Memory B cell (primary cell): ENCODE results near the gene HSP90AB1.
"Not testable (repeated sequence)": the region's sequence is repeated elsewhere in the genome, so short reads cannot be mapped to it uniquely, and the experiment has no call there.

Experiments used
- ATAC-seq: fragments of 150-1000 bp; cut with Tn5 transposase; 2 replicates; pipeline ENCODE4 v1.10.0; 2021; ENCODE audit warnings: low read depth, mild to moderate bottlenecking, moderate library complexity
- DNase-seq, 2 donors: peaks; one replicate each; pipeline ENCODE4 v3.0.0; 2022; ENCODE audit warnings: low spot score in 2 of 2
- H3K27ac Mint-ChIP-seq: one replicate; pipeline ENCODE4 v1.8.0; 2022; ENCODE audit warnings: mild to moderate bottlenecking, moderate library complexity, mixed read lengths
- H3K27me3 Mint-ChIP-seq: one replicate; pipeline ENCODE4 v1.8.0; 2022; ENCODE audit warnings: mixed read lengths
- H3K36me3 Mint-ChIP-seq: one replicate; pipeline ENCODE4 v1.8.0; 2022; ENCODE audit warnings: mild to moderate bottlenecking, mixed read lengths
- H3K4me1 Mint-ChIP-seq: one replicate; pipeline ENCODE4 v1.8.0; 2022; ENCODE audit warnings: mixed read lengths
- H3K4me3 Mint-ChIP-seq: one replicate; pipeline ENCODE4 v1.8.0; 2022; ENCODE audit warnings: mild to moderate bottlenecking, moderate library complexity, mixed read lengths
- H3K9me3 Mint-ChIP-seq: one replicate; pipeline ENCODE4 v1.8.0; 2022; ENCODE audit warnings: mixed read lengths

The HSP90AB1 gene

DNA sequence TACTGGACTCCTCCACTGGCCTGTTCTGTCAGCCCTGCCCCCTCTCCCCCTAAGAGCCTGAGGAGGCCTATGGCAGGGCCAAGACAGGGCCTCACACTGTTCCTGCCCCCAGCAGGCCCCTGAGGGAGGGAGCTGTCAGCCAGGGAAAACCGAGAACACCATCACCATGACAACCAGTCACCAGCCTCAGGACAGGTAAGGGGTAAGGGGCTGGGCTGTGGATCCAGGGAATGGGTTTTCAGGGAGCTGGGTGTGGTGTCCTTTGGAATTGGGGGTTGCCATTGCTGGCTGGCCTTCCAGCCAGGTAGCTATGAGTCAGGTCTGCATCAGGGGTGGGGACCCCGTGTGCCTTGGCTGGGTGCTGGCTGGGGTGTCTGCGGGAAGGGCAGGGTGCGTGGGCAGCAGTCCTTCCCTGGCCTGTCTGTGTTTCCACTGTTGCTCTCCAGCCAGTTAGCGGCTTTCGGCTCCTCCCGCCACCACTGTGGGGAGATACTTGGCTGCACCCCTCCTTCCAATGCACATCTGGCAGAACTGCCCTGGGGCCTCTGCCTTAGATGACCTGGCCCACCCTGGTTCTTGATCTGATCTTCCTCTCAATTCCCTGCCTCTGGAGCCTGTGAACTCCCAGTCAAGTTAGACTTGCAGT lies 19.6 kb upstream of the HSP90AB1 start:
- no peaks in the 10 kb centered on the region for H3K36me3 Mint-ChIP-seq
- DNase-seq, result no peak
- H3K4me3 Mint-ChIP-seq, result no peak overlapping the region
- H3K4me1 Mint-ChIP-seq, result peaks cover 15% of the 10 kb centered on the region
- no peaks in the 10 kb centered on the region for H3K9me3 Mint-ChIP-seq
- H3K27ac Mint-ChIP-seq, result no peak overlapping the region
- ATAC-seq, result no peak
- no peaks in the 10 kb centered on the region for H3K27me3 Mint-ChIP-seq

GRCh38 chr6:44228031-44228430 lies 18.9 kb upstream of the HSP90AB1 start:
- H3K4me3 Mint-ChIP-seq, result no peak overlapping the region
- H3K4me1 Mint-ChIP-seq, result peaks cover 9% of the 10 kb centered on the region
- H3K9me3 Mint-ChIP-seq, result no peaks in the 10 kb centered on the region
- no peaks in the 10 kb centered on the region for H3K36me3 Mint-ChIP-seq
- DNase-seq, result no peak
- no peaks in the 10 kb centered on the region for H3K27me3 Mint-ChIP-seq
- no peak for ATAC-seq
- H3K27ac Mint-ChIP-seq, result no peak overlapping the region

- H3K36me3 Mint-ChIP-seq, result no peaks in the 10 kb centered on the region
- no peak overlapping the region for H3K4me3 Mint-ChIP-seq
- no peaks in the 10 kb centered on the region for H3K9me3 Mint-ChIP-seq
- no peaks in the 10 kb centered on the region for H3K27me3 Mint-ChIP-seq
- DNase-seq (no peak), ATAC-seq (no peak)
- peaks cover 7% of the 10 kb centered on the region for H3K4me1 Mint-ChIP-seq
- H3K27ac Mint-ChIP-seq, result no peak overlapping the region
These were observed 18.5 kb upstream of the HSP90AB1 start for GRCh38 chr6:44228433-44228832.

DNA sequence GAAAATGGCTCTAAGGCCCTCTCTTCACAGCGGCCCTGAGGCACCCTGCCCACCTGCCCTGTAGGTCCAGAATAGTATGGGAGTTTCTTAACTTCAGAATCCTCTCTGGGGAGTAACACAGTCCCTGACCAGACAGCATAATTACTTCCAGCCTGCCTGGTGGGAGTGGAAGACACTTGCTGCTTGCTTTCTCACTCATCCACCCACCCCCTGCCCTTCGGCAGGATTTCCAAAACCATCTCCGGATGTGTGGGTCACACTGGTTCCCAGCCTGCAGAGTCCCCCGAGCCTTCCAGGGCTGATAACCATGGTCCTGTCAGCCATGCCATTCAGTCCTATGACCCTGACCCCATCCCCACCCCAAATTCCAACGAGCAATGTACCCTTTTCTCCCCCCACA lies 18.1 kb upstream of the HSP90AB1 start:
- no peaks in the 10 kb centered on the region for H3K9me3 Mint-ChIP-seq
- no peak overlapping the region for H3K27ac Mint-ChIP-seq
- H3K36me3 Mint-ChIP-seq, result no peaks in the 10 kb centered on the region
- peaks cover 7% of the 10 kb centered on the region for H3K4me1 Mint-ChIP-seq
- DNase-seq (no peak), ATAC-seq (no peak)
- no peaks in the 10 kb centered on the region for H3K27me3 Mint-ChIP-seq
- H3K4me3 Mint-ChIP-seq, result no peak overlapping the region

- H3K27ac Mint-ChIP-seq, result no peak overlapping the region
- no peak for DNase-seq
- H3K4me1 Mint-ChIP-seq, result peaks cover 1% of the 10 kb centered on the region
- H3K27me3 Mint-ChIP-seq, result no peaks in the 10 kb centered on the region
- no peak for ATAC-seq
- no peak overlapping the region for H3K4me3 Mint-ChIP-seq
- no peaks in the 10 kb centered on the region for H3K36me3 Mint-ChIP-seq
- no peaks in the 10 kb centered on the region for H3K9me3 Mint-ChIP-seq
These were observed 17.4 kb upstream of the HSP90AB1 start for GRCh38 chr6:44229376-44230033.

DNA sequence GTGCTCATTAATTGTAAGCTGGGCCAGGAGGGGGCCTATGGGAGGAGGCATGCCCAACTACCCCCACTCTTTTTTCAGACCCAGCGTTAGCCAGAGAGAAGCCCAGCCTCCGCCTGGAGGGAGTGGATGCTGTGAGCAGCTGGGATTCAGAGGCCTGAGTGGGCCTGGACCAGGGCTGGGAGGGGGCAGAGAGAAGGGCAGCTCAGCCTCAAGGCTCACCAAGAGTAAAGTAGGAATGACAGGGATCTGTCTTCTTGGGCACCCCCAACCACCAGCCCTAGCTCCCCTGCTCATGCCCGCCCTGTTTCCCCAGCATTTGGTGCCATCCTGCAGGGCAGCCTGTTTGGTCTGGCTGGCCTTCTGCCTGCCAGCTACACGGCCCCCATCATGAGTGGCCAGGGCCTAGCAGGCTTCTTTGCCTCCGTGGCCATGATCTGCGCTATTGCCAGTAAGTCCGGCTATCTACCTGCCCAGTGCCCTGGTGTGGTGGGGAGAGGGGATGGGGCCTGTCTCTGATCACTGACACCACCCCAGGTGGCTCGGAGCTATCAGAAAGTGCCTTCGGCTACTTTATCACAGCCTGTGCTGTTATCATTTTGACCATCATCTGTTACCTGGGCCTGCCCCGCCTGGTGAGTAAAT lies 16.7 kb upstream of the HSP90AB1 start:
- ATAC-seq, result no peak
- H3K27me3 Mint-ChIP-seq, result no peaks in the 10 kb centered on the region
- no peaks in the 10 kb centered on the region for H3K9me3 Mint-ChIP-seq
- no peak overlapping the region for H3K4me3 Mint-ChIP-seq
- H3K36me3 Mint-ChIP-seq, result no peaks in the 10 kb centered on the region
- no peak overlapping the region for H3K27ac Mint-ChIP-seq
- H3K4me1 Mint-ChIP-seq, result no peaks in the 10 kb centered on the region
- no peak for DNase-seq

DNA sequence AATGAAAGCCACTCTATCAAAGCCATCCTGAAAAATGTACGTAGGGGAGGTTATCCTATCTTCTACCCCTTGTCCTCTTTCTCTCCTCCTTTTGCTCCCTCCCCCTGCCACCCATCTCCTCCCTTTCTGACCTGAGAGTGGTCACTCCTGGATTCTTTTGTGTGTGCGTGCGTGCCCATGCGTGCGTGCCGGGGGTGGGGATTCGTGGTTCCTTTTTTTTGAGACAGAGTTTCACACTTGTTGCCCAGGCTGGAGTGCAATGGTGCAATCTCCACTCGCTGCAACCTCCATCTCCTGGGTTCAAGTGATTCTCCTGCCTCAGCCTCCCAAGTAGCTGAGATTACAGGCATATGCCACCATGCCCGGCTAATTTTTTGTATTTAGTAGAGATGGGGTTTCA lies 15.5 kb upstream of the HSP90AB1 start:
- not testable (repeated sequence) for H3K27me3 Mint-ChIP-seq, H3K4me1 Mint-ChIP-seq, H3K9me3 Mint-ChIP-seq, H3K27ac Mint-ChIP-seq, DNase-seq, H3K36me3 Mint-ChIP-seq, H3K4me3 Mint-ChIP-seq, ATAC-seq

DNA sequence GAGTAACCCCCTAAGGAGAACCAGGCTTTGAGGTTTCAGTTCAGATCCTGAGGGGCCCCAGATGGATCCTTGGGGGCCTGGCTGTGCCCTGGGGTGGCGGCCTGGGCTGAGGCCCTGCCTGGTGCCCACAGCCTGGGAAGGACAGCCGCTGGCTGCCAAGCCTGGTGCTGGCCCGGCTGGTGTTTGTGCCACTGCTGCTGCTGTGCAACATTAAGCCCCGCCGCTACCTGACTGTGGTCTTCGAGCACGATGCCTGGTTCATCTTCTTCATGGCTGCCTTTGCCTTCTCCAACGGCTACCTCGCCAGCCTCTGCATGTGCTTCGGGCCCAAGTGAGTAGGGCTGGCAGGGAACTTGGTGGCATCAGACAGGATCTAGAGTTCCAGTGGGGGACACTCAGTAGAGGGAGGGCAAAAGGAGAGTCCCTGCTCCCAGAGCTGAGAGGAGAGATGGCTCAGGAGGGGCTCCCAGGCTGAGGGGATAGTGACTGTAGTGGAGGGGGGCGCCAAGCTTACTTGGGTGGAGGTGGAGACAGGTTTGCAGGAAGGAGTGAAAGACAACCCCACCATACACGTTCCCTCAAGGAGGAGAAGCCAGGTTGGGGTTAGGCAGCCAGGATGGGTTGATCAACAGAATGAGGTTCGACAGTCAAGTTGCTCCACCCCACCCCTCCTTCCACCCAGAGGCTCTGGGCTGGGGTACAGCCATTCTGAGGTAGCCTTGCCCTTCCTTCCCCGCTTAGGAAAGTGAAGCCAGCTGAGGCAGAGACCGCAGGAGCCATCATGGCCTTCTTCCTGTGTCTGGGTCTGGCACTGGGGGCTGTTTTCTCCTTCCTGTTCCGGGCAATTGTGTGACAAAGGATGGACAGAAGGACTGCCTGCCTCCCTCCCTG lies 14.0 kb upstream of the HSP90AB1 start:
- Mint-ChIP-seq H3K4me1 (peaks cover 4% of the 10 kb centered on the region), H3K27me3 (no peaks in the 10 kb centered on the region), H3K27ac (no peak overlapping the region), H3K9me3 (no peaks in the 10 kb centered on the region), H3K36me3 (no peaks in the 10 kb centered on the region), H3K4me3 (no peak overlapping the region)
- no peak for DNase-seq
- no peak for ATAC-seq

DNA sequence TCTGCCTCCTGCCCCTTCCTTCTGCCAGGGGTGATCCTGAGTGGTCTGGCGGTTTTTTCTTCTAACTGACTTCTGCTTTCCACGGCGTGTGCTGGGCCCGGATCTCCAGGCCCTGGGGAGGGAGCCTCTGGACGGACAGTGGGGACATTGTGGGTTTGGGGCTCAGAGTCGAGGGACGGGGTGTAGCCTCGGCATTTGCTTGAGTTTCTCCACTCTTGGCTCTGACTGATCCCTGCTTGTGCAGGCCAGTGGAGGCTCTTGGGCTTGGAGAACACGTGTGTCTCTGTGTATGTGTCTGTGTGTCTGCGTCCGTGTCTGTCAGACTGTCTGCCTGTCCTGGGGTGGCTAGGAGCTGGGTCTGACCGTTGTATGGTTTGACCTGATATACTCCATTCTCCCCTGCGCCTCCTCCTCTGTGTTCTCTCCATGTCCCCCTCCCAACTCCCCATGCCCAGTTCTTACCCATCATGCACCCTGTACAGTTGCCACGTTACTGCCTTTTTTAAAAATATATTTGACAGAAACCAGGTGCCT lies 13.3 kb upstream of the HSP90AB1 start:
- Mint-ChIP-seq H3K27me3 (no peaks in the 10 kb centered on the region), H3K9me3 (no peaks in the 10 kb centered on the region), H3K4me3 (no peak overlapping the region), H3K36me3 (no peaks in the 10 kb centered on the region), H3K27ac (no peak overlapping the region), H3K4me1 (peaks cover 7% of the 10 kb centered on the region)
- ATAC-seq, result no peak
- DNase-seq, result no peak

- Mint-ChIP-seq H3K4me1 (peaks cover 7% of the 10 kb centered on the region), H3K27me3 (no peaks in the 10 kb centered on the region), H3K27ac (no peak overlapping the region), H3K9me3 (no peaks in the 10 kb centered on the region), H3K4me3 (no peak overlapping the region), H3K36me3 (no peaks in the 10 kb centered on the region)
- ATAC-seq, result no peak
- DNase-seq, result no peak
These were observed 12.5 kb upstream of the HSP90AB1 start for GRCh38 chr6:44234101-44235025.

GRCh38 chr6:44235269-44235668 lies 11.6 kb upstream of the HSP90AB1 start:
- Mint-ChIP-seq H3K27ac (no peak overlapping the region), H3K27me3 (no peaks in the 10 kb centered on the region), H3K4me1 (peaks cover 7% of the 10 kb centered on the region), H3K9me3 (no peaks in the 10 kb centered on the region), H3K4me3 (no peak overlapping the region), H3K36me3 (no peaks in the 10 kb centered on the region)
- no peak for ATAC-seq
- no peak for DNase-seq

DNA sequence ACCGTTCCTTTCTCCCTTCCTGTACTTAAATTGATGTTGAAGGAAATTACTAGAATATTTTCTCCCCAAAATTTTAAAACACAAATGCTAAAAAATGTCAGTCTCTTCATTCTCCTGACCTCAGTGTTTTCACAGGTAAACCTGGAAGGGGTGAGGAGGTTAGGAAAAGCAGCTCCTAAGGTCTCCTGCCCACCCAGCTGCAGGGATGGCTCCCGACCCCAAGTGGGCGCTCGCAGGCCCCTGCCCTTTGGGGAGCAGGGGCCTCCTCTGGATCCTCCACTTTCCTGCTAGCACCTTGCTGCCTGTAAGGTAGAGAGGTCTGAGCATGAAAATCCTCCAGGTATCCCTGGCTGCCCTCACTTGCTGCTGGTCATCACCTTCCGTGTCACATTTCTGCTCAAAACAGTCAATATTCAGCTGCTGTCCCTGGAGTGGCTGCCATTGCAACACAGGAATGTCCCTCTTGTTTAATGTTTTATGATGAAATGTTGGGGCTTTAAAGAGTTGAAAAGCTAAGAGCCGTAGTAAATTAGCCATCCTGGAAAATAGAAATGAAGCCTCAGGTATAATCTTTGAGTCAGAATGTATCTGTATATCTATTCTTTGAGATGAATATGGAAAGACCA lies 10.9 kb upstream of the HSP90AB1 start:
- ATAC-seq, result no peak
- no peak for DNase-seq
- Mint-ChIP-seq H3K36me3 (no peaks in the 10 kb centered on the region), H3K27me3 (no peaks in the 10 kb centered on the region), H3K4me3 (no peak overlapping the region), H3K4me1 (peaks cover 7% of the 10 kb centered on the region), H3K27ac (no peak overlapping the region), H3K9me3 (no peaks in the 10 kb centered on the region)
